ENCODE data around the gene CA6.

GRCh38 chr1:9006956-9007615, 61.4 kb downstream of the CA6 start:
- TF ChIP-seq CTCF (IDR thresholded peaks at IDR 0.05) (no peak), POLR2A (IDR thresholded peaks at IDR 0.05; ENCODE audit: low read depth) (no peak), POLR2AphosphoS5 (IDR thresholded peaks at IDR 0.05) (no peak), EP300 (IDR thresholded peaks at IDR 0.05) (no peak)
